GM19468 (cell line): ENCODE results near the gene SOHLH1.

Source experiments
- ATAC-seq: cut with Tn5 transposase; IDR thresholded peaks from one replicate; pipeline ENCODE4 v1.9.1; 2021; ENCODE audit warnings: mild to moderate bottlenecking, moderate library complexity, moderate number of reproducible peaks; ENCODE audit not compliant: unreplicated experiment; ENCODE audit errors: extremely low read depth

The SOHLH1 gene

DNA sequence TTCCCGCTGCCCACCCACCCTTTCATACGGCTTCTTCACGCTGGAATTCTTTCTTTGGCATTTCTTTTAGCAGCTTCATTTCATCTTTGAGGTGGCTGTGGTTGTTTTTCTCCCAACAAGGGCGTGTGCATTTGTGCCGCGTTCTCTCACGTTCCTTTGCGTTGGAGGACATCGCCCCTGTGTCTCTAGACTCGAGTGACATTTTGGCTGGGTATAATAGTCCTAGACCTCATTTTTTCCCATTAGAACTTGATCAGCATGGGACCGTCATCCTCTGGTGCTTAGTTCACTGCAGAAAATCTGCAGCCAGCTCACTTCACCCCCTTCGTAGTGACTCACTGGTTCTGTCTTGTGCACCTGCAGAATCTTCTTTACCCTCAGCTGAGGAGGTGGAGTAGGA, 32.2 kb upstream of the SOHLH1 start:
- ATAC-seq: no peak

DNA sequence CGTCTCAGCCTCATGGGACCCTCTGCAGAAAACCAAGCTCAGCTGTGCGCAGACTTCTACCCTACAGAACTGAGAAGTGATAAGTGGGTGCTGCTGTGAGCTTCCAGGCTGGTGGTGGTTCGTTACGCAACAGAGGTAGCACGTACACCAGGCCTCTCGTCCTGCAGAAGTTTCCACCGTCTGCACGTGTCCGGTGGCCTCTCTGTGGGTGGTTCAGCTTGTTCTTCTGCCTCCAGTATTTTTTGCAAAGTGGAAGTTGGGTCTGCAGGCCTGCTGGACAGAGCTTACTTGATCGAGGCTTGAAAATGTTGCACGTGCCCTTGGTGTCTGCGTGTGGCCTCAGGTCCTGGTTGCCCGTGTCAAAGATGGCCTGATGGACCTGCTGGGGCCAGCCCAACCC, 30.2 kb upstream of the SOHLH1 start:
- no peak for ATAC-seq

DNA sequence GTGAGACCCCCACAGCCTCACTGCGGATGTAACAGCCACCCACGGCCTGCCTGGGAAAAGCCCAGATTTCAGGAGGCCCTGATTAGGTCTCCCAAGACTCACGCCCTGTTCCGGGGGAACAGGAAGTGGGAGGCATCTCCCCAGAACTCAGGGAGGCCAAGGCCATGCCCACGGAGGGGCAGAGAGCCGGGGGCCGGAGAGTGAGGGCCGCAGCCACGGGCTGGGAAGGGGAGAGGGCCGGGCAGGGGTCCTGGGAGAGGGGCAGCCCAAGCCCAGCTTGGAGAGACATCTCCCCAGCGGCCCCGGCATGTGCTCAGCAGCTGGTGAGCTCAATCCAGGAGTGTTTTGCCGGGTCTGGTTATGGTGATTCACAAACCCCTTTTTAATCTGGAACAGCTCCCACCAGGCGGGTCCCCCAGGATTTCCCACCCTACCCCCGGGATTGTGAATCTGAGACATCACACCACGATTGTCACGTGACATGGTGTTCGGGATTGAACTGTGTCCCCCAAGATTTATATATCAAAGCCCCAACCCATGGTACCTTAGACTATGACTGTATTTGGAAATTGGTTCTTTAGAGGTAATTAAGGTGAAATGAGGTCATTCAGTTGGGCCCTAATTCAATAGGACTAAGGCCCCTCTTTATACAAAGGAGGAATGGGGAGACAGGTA, 29.3 kb upstream of the SOHLH1 start:
- no peak for ATAC-seq

DNA sequence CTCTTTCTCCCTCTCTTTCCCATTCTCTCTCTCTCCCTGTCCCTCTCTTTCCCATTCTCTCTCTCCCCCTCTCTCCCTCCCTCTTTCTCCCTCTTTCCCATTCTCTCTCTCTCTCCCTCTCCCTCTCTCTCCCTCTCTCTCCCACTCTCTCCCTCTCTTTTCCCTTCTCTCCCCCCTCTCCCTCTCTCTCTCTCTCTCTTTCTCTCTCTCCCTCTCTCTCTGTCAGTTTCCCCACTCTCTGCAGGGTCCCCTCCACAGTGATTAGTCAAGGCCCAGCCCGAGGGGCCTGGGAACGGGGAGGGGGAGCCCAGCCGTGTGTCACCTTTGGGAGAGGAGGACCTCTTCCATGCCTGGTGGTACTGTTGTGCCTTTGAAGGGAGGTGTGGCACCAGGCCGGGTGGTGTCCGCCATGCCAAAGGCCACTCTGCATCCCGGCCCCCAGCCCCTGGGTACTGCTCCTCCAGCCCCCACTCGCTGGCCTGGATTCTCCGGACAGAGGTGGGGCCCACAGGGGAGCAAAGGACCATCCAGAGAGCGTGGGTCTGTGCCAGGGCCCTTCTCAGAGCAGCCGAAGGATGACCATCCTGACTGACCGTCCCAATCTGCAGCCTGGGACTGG, 28.1 kb upstream of the SOHLH1 start:
- ATAC-seq: no peak

DNA sequence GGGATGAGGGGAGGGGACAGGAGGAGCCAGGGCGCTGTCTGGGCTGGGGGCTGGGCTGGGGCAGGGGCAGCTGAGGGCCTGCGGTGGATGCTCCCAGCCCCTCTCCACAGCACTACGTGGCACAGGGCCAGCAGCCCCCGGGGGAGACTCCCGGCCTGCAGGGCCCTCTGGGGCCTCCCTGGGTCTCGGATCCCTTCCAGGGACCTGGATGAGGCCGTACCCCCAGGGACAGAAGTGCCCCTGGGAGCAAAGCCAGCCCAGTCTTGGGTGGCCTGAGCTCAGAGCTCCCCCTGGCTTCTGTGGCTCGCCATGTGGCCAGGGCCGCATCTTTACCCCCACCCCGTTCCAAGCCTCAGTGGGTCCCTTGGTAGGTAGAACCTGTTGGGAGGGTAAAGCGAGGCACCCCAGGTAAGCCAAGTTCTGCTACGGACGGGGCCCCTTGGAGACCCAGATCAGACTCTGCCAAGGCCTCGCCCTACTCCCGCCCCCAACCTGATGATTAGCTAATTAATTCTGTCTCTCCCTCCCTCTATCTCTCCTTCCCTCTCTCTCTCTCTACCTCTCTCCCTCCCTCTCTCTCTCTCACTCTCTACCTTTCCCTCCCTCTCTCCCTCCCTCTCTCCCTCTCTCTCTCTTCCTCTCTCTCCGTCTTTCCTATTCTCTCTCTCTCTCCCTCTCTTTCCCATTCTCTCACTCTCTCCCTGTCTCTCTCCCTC, 27.0 kb upstream of the SOHLH1 start:
- ATAC-seq: no peak

- ATAC-seq: no peak
These were observed 25.0 kb upstream of the SOHLH1 start for GRCh38 chr9:135724186-135724787.

GRCh38 chr9:135722365-135722764, 23.1 kb upstream of the SOHLH1 start:
- no peak for ATAC-seq

- no peak for ATAC-seq
These were observed 20.2 kb upstream of the SOHLH1 start for GRCh38 chr9:135719472-135719871.

GRCh38 chr9:135718616-135719015, 19.3 kb upstream of the SOHLH1 start:
- ATAC-seq: no peak

DNA sequence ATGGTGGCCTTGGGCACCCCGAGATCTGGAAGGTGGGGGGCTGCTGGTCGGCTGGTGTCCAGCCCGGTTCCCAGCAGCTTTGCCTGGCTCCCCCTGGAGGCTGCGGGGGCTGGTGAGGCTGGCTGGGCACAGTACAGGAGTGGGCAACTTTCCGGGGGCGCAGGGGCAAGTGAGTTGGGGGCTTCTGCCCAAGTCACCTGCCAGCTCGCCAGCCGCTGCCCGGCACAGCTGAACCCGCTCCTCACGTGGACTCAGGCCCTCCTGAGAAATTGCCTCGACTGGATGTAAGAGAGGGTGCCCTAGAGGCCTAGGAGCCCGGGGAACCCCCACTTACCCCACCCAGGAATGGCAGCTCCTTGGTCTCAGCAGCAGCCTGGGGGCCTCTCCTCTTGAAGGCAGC, 18.1 kb upstream of the SOHLH1 start:
- no peak for ATAC-seq

- no peak for ATAC-seq
These were observed 16.8 kb upstream of the SOHLH1 start for GRCh38 chr9:135716045-135716444.

DNA sequence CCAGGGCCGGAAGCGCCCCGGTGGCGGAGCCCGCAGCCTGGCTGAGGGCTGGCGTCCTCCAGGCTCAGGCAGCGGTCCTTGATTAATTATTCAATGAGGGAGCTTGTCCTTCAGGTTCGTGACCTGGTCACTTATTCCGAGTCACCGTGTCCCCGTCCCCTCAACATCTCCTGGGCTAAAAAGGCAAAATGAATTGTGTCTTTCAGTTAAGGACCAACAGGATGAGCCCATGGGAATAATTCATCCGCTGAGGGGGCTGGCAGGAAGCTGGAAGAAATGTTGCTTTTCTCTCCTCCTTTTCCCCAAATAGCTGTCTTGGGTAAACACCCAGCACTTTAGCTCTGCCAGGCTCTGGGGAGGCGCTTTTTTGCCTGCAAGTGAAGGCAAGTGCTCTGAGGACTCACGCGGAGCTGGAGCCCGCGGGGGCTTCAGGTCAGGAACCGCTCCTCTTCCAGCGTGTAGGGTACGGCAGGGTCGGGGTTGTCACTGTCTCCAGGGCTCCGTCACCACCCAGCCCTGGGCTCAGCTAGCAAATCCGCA, 15.8 kb upstream of the SOHLH1 start:
- ATAC-seq: no peak

DNA sequence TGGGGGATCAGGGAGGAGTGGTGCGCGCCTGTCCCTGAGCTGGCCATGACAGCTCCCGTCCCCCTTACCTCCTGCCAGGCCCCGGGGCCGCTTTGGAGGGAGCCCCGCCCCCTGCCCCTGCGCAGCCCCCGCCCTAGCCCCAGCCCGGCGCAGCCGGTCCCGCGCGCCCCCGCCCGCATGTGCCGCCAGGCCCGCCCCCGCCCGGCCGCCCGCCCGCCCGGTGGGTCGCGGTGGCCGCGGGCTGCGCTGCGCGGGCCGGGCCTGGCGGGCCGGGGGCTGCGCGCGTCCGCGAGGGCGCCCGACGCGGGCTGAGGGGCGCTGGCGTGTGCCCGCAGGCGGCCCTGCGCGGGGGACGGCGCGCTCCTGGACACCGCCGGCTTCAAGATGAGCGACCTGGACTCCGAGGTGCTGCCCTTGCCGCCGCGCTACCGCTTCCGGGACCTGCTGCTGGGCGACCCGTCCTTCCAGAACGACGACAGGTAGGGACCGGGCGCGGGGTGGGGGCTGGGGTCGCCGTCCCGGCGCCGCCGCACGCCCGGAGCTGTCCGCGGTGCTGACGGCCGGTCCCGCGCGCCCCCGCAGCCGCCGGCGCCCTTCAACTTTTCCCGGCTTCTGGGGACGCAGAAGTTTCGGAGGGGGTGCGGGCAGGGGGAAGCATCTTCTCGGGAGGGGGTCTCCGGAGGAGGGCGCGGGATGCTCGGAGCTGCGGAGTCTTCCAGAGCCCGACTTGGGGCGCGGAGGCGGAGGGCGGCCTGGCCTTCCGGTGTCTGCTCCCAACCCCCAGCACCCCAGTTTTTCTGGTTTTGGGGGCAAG, 15.2 kb upstream of the SOHLH1 start:
- no peak for ATAC-seq

- ATAC-seq: no peak
These were observed 13.5 kb upstream of the SOHLH1 start for GRCh38 chr9:135712613-135713295.

GRCh38 chr9:135711881-135712280, 12.6 kb upstream of the SOHLH1 start:
- ATAC-seq: no peak

- ATAC-seq: no peak
These were observed 12.1 kb upstream of the SOHLH1 start for GRCh38 chr9:135711391-135711790.

DNA sequence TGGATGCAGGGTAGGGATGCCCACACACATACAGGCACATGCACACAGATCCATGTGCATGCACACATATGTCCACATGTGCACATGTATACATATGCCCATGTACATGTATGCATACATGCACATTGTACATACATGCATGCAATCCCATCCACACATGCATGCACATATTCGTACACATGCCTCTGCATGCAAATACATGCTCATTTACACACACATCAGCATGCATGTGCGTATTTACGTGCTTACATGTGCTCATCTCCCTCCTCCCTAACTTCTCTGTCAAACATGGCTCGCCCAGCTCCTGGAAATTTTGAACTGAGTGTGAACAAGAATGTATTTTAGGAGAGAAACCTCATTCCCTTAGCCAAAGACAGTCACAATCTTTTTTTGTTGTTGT, 8.9 kb upstream of the SOHLH1 start:
- ATAC-seq: no peak

DNA sequence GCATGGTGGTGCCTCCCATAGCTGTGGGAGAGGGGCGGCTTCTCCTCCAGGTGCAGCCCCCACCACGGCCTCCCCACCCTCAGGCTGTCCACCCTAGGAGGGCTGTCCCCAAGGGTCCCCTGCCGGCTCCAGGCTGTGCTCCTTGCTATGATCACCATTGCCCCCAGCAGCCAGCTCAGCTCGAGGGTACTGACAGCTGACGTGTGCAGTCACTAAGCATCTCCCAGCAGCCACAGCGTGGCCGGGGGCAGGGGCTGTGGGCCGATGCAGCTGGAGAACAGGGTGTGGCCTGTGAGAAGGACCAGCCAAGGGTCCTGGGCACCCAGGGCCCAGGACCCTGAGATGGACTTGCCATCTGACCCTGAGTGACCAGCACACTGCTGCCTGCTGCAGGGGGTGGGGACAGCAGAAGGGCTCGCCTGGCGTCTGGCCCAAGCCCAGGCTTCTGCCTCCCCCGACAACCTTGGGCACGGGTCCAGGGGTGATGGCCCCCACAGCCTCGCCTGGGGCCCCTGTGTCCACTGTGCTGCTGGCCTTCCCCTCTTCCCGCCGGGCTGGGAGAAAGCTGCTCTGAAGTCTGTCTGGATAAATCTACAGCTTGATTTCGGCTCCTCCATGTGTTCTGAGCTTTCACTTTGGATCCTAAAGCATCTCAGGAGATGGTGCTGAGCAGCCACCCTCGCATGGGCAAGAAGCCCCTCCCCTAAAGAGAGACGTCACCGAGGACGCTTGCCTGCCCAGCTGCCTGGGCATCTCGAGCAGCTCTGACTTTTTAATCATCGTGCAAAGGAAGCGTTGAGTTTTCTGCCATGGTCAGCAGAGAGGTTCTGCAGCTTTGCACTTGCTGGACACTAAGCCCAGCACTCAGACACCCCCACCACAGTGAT, 8.2 kb upstream of the SOHLH1 start:
- ATAC-seq: no peak

- no peak for ATAC-seq
These were observed 7.0 kb upstream of the SOHLH1 start for GRCh38 chr9:135706288-135706687.
